Adrenal gland (tissue), 12 donors: ENCODE data around the gene CCNQ. TPM values are rescaled to one million over a fixed set of nuclear protein-coding genes. Genes with fewer than 3 reads are reported as not detected.

Source experiments
- DNase-seq, 7 donors: peaks; one replicate each; pipeline ENCODE4 v3.0.0-alpha.2; 2019 to 2020
- H3K27ac ChIP-seq, 5 donors: fragments of 200-600 bp; sonication (generic) in 4 of 5; 1 replicate in 3 of 5; 2 replicates in 2 of 5; pipeline versions ENCODE4 v1.5.1 to v1.8.0; 2016 to 2020; ENCODE audit warnings: mild to moderate bottlenecking in 1 of 5
- H3K27me3 ChIP-seq: fragments of 200-600 bp; 2 replicates; pipeline ENCODE4 v1.8.0; 2021
- H3K36me3 ChIP-seq, 2 donors: fragments of 200-600 bp; replicated peaks in 1 of 2; 1 replicate in 1 of 2; 2 replicates in 1 of 2; pipeline versions ENCODE4 v1.5.1 to v1.8.0; 2018 to 2022
- H3K4me1 ChIP-seq, 2 donors: fragments of 200-600 bp; replicated peaks in 1 of 2; 1 replicate in 1 of 2; 2 replicates in 1 of 2; pipeline versions ENCODE4 v1.5.1 to v1.8.0; 2018 to 2021
- H3K4me3 ChIP-seq, 4 donors: fragments of 200-600 bp; sonication (generic) in 3 of 4; one replicate each; pipeline ENCODE4 v1.5.1; 2016 to 2018
- H3K9me3 ChIP-seq, 3 donors: fragments of 200-600 bp; sonication (generic) in 1 of 3; replicated peaks in 1 of 3; 1 replicate in 2 of 3; 2 replicates in 1 of 3; pipeline versions ENCODE4 v1.5.1 to v1.8.0; 2016 to 2021
- CTCF ChIP-seq, 6 experiments: fragments of 450-650 bp in 4 of 6; fragments of 200-600 bp in 2 of 6; sonication (generic) in 1 of 6; IDR thresholded peaks; 1 replicate in 5 of 6; 2 replicates in 1 of 6; pipeline versions ENCODE4 v1.5.1 to v1.8.0; 2016 to 2021; ENCODE audit warnings: antibody characterized with exemption in 6 of 6, mild to moderate bottlenecking in 2 of 6, moderate library complexity in 1 of 6
- POLR2A ChIP-seq, 2 donors: fragments of 450-650 bp; IDR thresholded peaks; one replicate each; pipeline ENCODE4 v1.6.1; 2017; ENCODE audit warnings: antibody characterized with exemption in 2 of 2, mild to moderate bottlenecking in 2 of 2, moderate library complexity in 1 of 2
- WGBS, 4 donors: extraction: QIAGEN DNeasy Blood & Tissue Kit in 2 of 4; methylation state at CpG; one replicate each; pipeline versions ENCODE4 v1.1.5 to v1.1.7; 2013 to 2017; 5-methylcytosine and 5-hydroxymethylcytosine counted together
- intact Hi-C, 2 donors: fragments of 100-400 bp; cut with DNase I; formaldehyde crosslinking; loops; one replicate each; pipeline versions ENCODE4 v1.14.1 to v1.15.0; 2022 to 2023
- polyA plus RNA-seq, 3 donors: library from polyadenylated mRNA; stranded (reverse); fragments of 200-250 nt in 2 of 3; fragments of 350-450 nt in 1 of 3; fragmentation: Illumina TruSeq in 1 of 3; extraction: RNeasy Lipid Tissue Mini Kit (QIAGEN cat#74804) in 1 of 3; gene quantifications; one replicate each; pipeline ENCODE4 v1.2.3, GENCODE V29; 2013 to 2014
- total RNA-seq, 9 donors: library from RNA; depleted of rRNA in 4 of 9; stranded (reverse); fragments of >200 nt in 4 of 9; fragments of 120-200 nt in 1 of 9; fragmentation: NEBNext Ultra II Directional in 1 of 9; extraction: Animal tissue kit (Norgen Biotek cat#: 25700) in 1 of 9; gene quantifications; one replicate each; pipeline versions ENCODE4 v1.1.0 to v1.2.4, GENCODE V29; 2013 to 2023
- donor health status: healthy with polysubstance abuse.
- donor health status: Bipolar disorder and iron deficiency.
- donor health status: DM: yes; HTN: yes; CAD: no.
- donor health status: DM: no; HTN: no; CAD: no.
- donor health status: DM: no; HTN: no; CAD: no.
- donor health status: DM: yes; HTN: yes; CAD: no.

Gene CCNQ
- total and polyA plus RNA-seq, 12 donors = 13.2 to 48.5 (median 24.2) TPM

DNA sequence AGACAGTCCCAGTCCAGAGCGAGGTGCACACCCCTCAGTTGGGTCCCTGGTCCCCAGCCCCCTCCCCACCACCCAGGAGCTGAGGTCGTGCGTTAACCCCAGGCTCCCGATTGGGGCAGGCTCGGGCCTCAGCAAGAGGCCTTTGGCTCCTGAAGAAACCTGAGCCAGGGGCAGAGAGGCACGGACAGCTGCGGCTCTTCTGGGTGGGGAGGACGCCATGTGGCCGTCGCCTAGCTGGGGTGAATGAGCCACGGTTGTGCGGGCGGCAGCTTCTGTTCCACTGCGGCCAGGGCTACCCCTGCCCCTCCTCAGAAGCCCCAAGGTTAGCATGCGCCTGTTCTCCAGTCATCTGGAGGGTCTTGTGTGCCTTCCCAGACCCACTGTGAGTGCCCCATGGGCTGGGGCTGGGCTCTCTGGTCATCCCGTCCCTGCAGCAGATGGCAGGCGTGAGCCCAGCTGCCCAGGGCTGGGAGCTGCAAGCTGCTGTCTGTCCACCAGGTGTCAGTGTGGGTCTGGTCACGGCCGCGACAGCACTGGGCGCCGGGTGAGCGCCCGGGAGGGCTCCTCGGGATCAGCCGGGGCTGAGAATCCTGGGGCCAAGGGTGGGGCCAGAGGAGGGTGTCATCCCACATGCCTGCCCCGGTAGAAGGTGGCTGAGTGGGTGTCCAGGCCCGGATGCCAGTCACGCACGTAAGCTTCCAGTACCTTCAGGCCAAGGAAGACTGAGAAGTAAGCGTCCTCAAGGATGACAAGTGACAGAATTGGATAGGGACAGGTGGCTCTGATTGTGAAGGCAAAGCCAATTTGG lies 59.6 kb downstream of the CCNQ start:
- H3K9me3 ChIP-seq = no peaks in the 10 kb centered on the region
- intact Hi-C loops = no loop called here
- TF ChIP-seq CTCF (IDR thresholded peaks at IDR 0.05) (peak; percentile 76 to 89 (median 82)), POLR2A (IDR thresholded peaks at IDR 0.05) (no peak)
- H3K36me3 ChIP-seq = no peaks in the 10 kb centered on the region
- WGBS, 4 donors = 10 to 41% (median 39%) methylated on average over 12 to 31 of the region's 31 CpGs
- no peak overlapping the region for H3K4me3 ChIP-seq
- DNase-seq = peak; percentile 74 to 88 (median 79)
- peaks cover 14 to 30% of the 10 kb centered on the region in 2 donors for H3K4me1 ChIP-seq
- H3K27me3 ChIP-seq = no peaks in the 10 kb centered on the region
- H3K27ac ChIP-seq = peak overlapping the region in 2 of 5 donors; percentile 83 to 88

GRCh38 chrX:153538424-153538823 lies 60.5 kb downstream of the CCNQ start:
- H3K36me3 ChIP-seq = no peaks in the 10 kb centered on the region
- DNase-seq = peak; percentile 65 to 89 (median 79)
- peak overlapping the region in 4 of 5 donors; percentile 24 to 88 (median 75) for H3K27ac ChIP-seq
- no peaks in the 10 kb centered on the region for H3K9me3 ChIP-seq
- H3K4me3 ChIP-seq = no peak overlapping the region
- H3K27me3 ChIP-seq = no peaks in the 10 kb centered on the region
- TF ChIP-seq CTCF (IDR thresholded peaks at IDR 0.05) (no peak), POLR2A (IDR thresholded peaks at IDR 0.05) (no peak)
- intact Hi-C loops = no loop called here
- 36 to 60% (median 52%) methylated on average over 4 to 17 of the region's 17 CpGs; no CpG with 5 or more reads in 1 of the 4 donors for WGBS, 4 donors
- H3K4me1 ChIP-seq = peaks cover 14 to 33% of the 10 kb centered on the region in 2 donors

Other genes with a start within 250 kb of the CCNQ start
- gene PNMA6E, start 197.8 kb downstream of the CCNQ start, total RNA-seq = under 1 TPM in 5 of 9 donors, not detected in 4; 0.07 to 0.27 (median 0.13) TPM
- under 1 TPM in 2 of 3 donors, not detected in 1; 0.16 to 0.20 TPM for gene PNMA6E, start 197.8 kb downstream of the CCNQ start, polyA plus RNA-seq
- 1 to 10 TPM; 2.6 to 7.5 (median 4.1) TPM for gene ZFP92, start 187.7 kb downstream of the CCNQ start, total RNA-seq
- gene ZFP92, start 187.7 kb downstream of the CCNQ start, polyA plus RNA-seq = 1 to 10 TPM in 1 of 3 donors, under 1 TPM in 2; 0.71 to 4.2 (median 0.97) TPM
- 1 to 10 TPM in 3 of 9 donors, under 1 TPM in 5, not detected in 1; 0.28 to 4.3 (median 0.63) TPM for gene TREX2, start 153.1 kb downstream of the CCNQ start, total RNA-seq
- 1 to 10 TPM in 2 of 3 donors, not detected in 1; 1.7 to 1.8 TPM for gene TREX2, start 153.1 kb downstream of the CCNQ start, polyA plus RNA-seq
- 10 to 100 TPM; 13.0 to 46.3 (median 19.3) TPM for gene HAUS7, start 128.6 kb downstream of the CCNQ start, total RNA-seq
- gene HAUS7, start 128.6 kb downstream of the CCNQ start, polyA plus RNA-seq = 100 to 1,000 TPM in 1 of 3 donors, 10 to 100 TPM in 1, 1 to 10 TPM in 1; 7.3 to 111 (median 59.1) TPM
- gene BGN, start 104.2 kb downstream of the CCNQ start, total RNA-seq = 100 to 1,000 TPM in 7 of 9 donors, 10 to 100 TPM in 2; 18.9 to 338 (median 254) TPM
- gene BGN, start 104.2 kb downstream of the CCNQ start, polyA plus RNA-seq = 100 to 1,000 TPM; 176 to 598 (median 240) TPM
- gene ATP2B3, start 81.5 kb downstream of the CCNQ start, total RNA-seq = 10 to 100 TPM in 8 of 9 donors, 1 to 10 TPM in 1; 1.1 to 46.4 (median 19.9) TPM
- gene ATP2B3, start 81.5 kb downstream of the CCNQ start, polyA plus RNA-seq = 10 to 100 TPM in 2 of 3 donors, 1 to 10 TPM in 1; 9.8 to 15.3 (median 13.6) TPM
- 10 to 100 TPM in 1 of 9 donors, under 1 TPM in 5, not detected in 3; 0.11 to 15.9 (median 0.24) TPM for gene DUSP9, start 48.1 kb upstream of the CCNQ start, total RNA-seq
- gene DUSP9, start 48.1 kb upstream of the CCNQ start, polyA plus RNA-seq = not detected
- gene PNCK, start 74.7 kb upstream of the CCNQ start, total RNA-seq = 1 to 10 TPM in 3 of 9 donors, under 1 TPM in 4, not detected in 2; 0.48 to 2.7 (median 1.00) TPM
- gene PNCK, start 74.7 kb upstream of the CCNQ start, polyA plus RNA-seq = 1 to 10 TPM in 2 of 3 donors, under 1 TPM in 1; 0.42 to 6.5 (median 1.9) TPM
- gene SLC6A8, start 88.8 kb upstream of the CCNQ start, total RNA-seq = 100 to 1,000 TPM in 4 of 9 donors, 10 to 100 TPM in 4, 1 to 10 TPM in 1; 3.1 to 136 (median 71.0) TPM
- gene SLC6A8, start 88.8 kb upstream of the CCNQ start, polyA plus RNA-seq = 100 to 1,000 TPM in 1 of 3 donors, 10 to 100 TPM in 2; 51.8 to 118 (median 63.0) TPM
- gene BCAP31, start 125.2 kb upstream of the CCNQ start, total RNA-seq = 100 to 1,000 TPM; 168 to 343 (median 285) TPM
- gene BCAP31, start 125.2 kb upstream of the CCNQ start, polyA plus RNA-seq = 100 to 1,000 TPM; 121 to 274 (median 218) TPM
- gene ABCD1, start 125.7 kb upstream of the CCNQ start, total RNA-seq = 10 to 100 TPM; 29.6 to 78.0 (median 51.0) TPM
- gene ABCD1, start 125.7 kb upstream of the CCNQ start, polyA plus RNA-seq = 10 to 100 TPM; 29.7 to 58.6 (median 42.3) TPM
- gene PLXNB3, start 165.1 kb upstream of the CCNQ start, total RNA-seq = 100 to 1,000 TPM in 1 of 9 donors, 10 to 100 TPM in 7, 1 to 10 TPM in 1; 1.1 to 103 (median 34.9) TPM
- gene PLXNB3, start 165.1 kb upstream of the CCNQ start, polyA plus RNA-seq = 100 to 1,000 TPM in 1 of 3 donors, 10 to 100 TPM in 2; 21.7 to 119 (median 87.3) TPM
- 1 to 10 TPM in 5 of 9 donors, under 1 TPM in 3, not detected in 1; 0.14 to 2.9 (median 1.3) TPM for gene SRPK3, start 181.9 kb upstream of the CCNQ start, total RNA-seq
- 10 to 100 TPM in 1 of 3 donors, 1 to 10 TPM in 1, under 1 TPM in 1; 0.31 to 20.5 (median 4.9) TPM for gene SRPK3, start 181.9 kb upstream of the CCNQ start, polyA plus RNA-seq
- 100 to 1,000 TPM in 2 of 9 donors, 10 to 100 TPM in 7; 68.4 to 144 (median 83.1) TPM for gene IDH3G, start 195.2 kb upstream of the CCNQ start, total RNA-seq
- 100 to 1,000 TPM in 2 of 3 donors, 10 to 100 TPM in 1; 73.9 to 112 (median 111) TPM for gene IDH3G, start 195.2 kb upstream of the CCNQ start, polyA plus RNA-seq
- gene SSR4, start 195.5 kb upstream of the CCNQ start, total RNA-seq = 100 to 1,000 TPM; 162 to 609 (median 366) TPM
- 1,000 to 10,000 TPM in 1 of 3 donors, 100 to 1,000 TPM in 2; 195 to 1,349 (median 921) TPM for gene SSR4, start 195.5 kb upstream of the CCNQ start, polyA plus RNA-seq
- 1 to 10 TPM in 8 of 9 donors, under 1 TPM in 1; 0.69 to 8.8 (median 3.4) TPM for gene PDZD4, start 231.4 kb upstream of the CCNQ start, total RNA-seq
- 10 to 100 TPM in 1 of 3 donors, 1 to 10 TPM in 2; 3.0 to 39.2 (median 9.5) TPM for gene PDZD4, start 231.4 kb upstream of the CCNQ start, polyA plus RNA-seq